Smooth muscle cell (in vitro differentiated cells): ENCODE data around the gene CLPTM1L. TPM values are rescaled to one million over a fixed set of nuclear protein-coding genes. Genes with fewer than 3 reads are reported as not detected.

ENCODE experiments used
- DNase-seq: peaks from one replicate; lab custom pipeline; 2025; ENCODE audit not compliant: unreplicated experiment; lab: John Stamatoyannopoulos, UW
- H2AFZ ChIP-seq: fragments of 200-600 bp; sonication (generic); 2 replicates; pipeline ENCODE4 v1.6.0; 2016; ENCODE audit warnings: antibody characterized with exemption, low read depth, mild to moderate bottlenecking
- H3F3A ChIP-seq: fragments of 200-600 bp; sonication (generic); 2 replicates; pipeline ENCODE4 v1.6.0; 2017; ENCODE audit warnings: antibody characterized with exemption, low read depth
- H3K27ac ChIP-seq: fragments of 200-600 bp; sonication (generic); 2 replicates; pipeline ENCODE4 v1.5.1; 2016; ENCODE audit warnings: low read depth, mild to moderate bottlenecking
- H3K27me3 ChIP-seq: fragments of 200-600 bp; sonication (generic); 2 replicates; pipeline ENCODE4 v1.6.1; 2016; ENCODE audit warnings: low read depth, mild to moderate bottlenecking
- H3K36me3 ChIP-seq: fragments of 200-600 bp; sonication (generic); 2 replicates; pipeline ENCODE4 v1.5.1; 2016; ENCODE audit warnings: low read depth
- H3K4me1 ChIP-seq: fragments of 200-600 bp; sonication (generic); 2 replicates; pipeline ENCODE4 v1.5.1; 2016; ENCODE audit warnings: low read depth
- H3K4me2 ChIP-seq: fragments of 200-600 bp; sonication (generic); 2 replicates; pipeline ENCODE4 v1.6.0; 2016; ENCODE audit warnings: mild to moderate bottlenecking
- H3K4me3 ChIP-seq: fragments of 200-600 bp; sonication (generic); 2 replicates; pipeline ENCODE4 v1.5.1; 2016; ENCODE audit warnings: mild to moderate bottlenecking
- H3K79me2 ChIP-seq: fragments of 200-600 bp; sonication (generic); 2 replicates; pipeline ENCODE4 v1.6.0; 2016; ENCODE audit warnings: low read depth, mild to moderate bottlenecking
- H3K9ac ChIP-seq: fragments of 200-600 bp; sonication (generic); 2 replicates; pipeline ENCODE4 v1.6.0; 2016; ENCODE audit warnings: low read depth
- H3K9me3 ChIP-seq: fragments of 200-600 bp; sonication (generic); replicated peaks from 2 replicates; pipeline ENCODE4 v1.5.1; 2016; ENCODE audit warnings: low read depth
- H4K20me1 ChIP-seq: fragments of 200-600 bp; sonication (generic); 2 replicates; pipeline ENCODE4 v1.6.0; 2016; ENCODE audit warnings: low read depth
- CTCF ChIP-seq: fragments of 200-600 bp; sonication (generic); IDR thresholded peaks from 2 replicates; pipeline ENCODE4 v1.5.1; 2017; ENCODE audit warnings: borderline replicate concordance, mild to moderate bottlenecking, antibody characterized with exemption; ENCODE audit not compliant: insufficient read depth, poor library complexity, severe bottlenecking
- WGBS: methylation state at CpG from one replicate; pipeline ENCODE4 v1.1.7; 2016; ENCODE audit warnings: low lambda C conversion rate; 5-methylcytosine and 5-hydroxymethylcytosine counted together
- polyA plus RNA-seq: library from polyadenylated mRNA; unstranded; fragments of >200 nt; fragmentation: Nextera tagmentation; extraction: Ambion mirVana; gene quantifications from 2 replicates; pipeline ENCODE4 v1.2.1, GENCODE V29; 2016
- total RNA-seq: library from RNA; depleted of rRNA; stranded (reverse); fragments of >200 nt; gene quantifications from 2 replicates; pipeline ENCODE4 v1.2.3, GENCODE V29; 2014

Gene CLPTM1L
- total and polyA plus RNA-seq, 2 experiments from 2014 or later: 125 to 127 TPM

- H2AFZ ChIP-seq: no peak overlapping the region
- H4K20me1 ChIP-seq: no peaks in the 10 kb centered on the region
- H3F3A ChIP-seq: no peaks in the 10 kb centered on the region
- 82% methylated on average over 17 of the region's 17 CpGs for WGBS
- H3K36me3 ChIP-seq: peaks cover 5% of the 10 kb centered on the region
- no peak overlapping the region for H3K4me2 ChIP-seq
- H3K4me3 ChIP-seq: no peak overlapping the region
- no peak for TF ChIP-seq CTCF
- H3K79me2 ChIP-seq: no peaks in the 10 kb centered on the region
- H3K9ac ChIP-seq: no peak overlapping the region
- H3K27me3 ChIP-seq: no peaks in the 10 kb centered on the region
- H3K9me3 ChIP-seq: no peaks in the 10 kb centered on the region
- H3K27ac ChIP-seq: no peak overlapping the region
- no peak for DNase-seq
- H3K4me1 ChIP-seq: no peaks in the 10 kb centered on the region
These were observed 28.1 kb downstream of the CLPTM1L start for GRCh38 chr5:1316588-1317340.

GRCh38 chr5:1315709-1316587, 29.0 kb downstream of the CLPTM1L start:
- peaks cover 5% of the 10 kb centered on the region for H3K36me3 ChIP-seq
- WGBS: 64% methylated on average over 33 of the region's 33 CpGs
- H3F3A ChIP-seq: no peaks in the 10 kb centered on the region
- H2AFZ ChIP-seq: no peak overlapping the region
- H3K27me3 ChIP-seq: no peaks in the 10 kb centered on the region
- H3K79me2 ChIP-seq: no peaks in the 10 kb centered on the region
- no peaks in the 10 kb centered on the region for H4K20me1 ChIP-seq
- H3K27ac ChIP-seq: no peak overlapping the region
- H3K4me2 ChIP-seq: no peak overlapping the region
- H3K9ac ChIP-seq: no peak overlapping the region
- no peak for TF ChIP-seq CTCF
- no peak for DNase-seq
- H3K4me3 ChIP-seq: no peak overlapping the region
- H3K9me3 ChIP-seq: no peaks in the 10 kb centered on the region
- no peaks in the 10 kb centered on the region for H3K4me1 ChIP-seq

GRCh38 chr5:1315018-1315708, 29.7 kb downstream of the CLPTM1L start:
- no peak overlapping the region for H3K4me2 ChIP-seq
- H3K4me3 ChIP-seq: no peak overlapping the region
- DNase-seq: no peak
- TF ChIP-seq CTCF: no peak
- no peak overlapping the region for H2AFZ ChIP-seq
- no peak overlapping the region for H3K27ac ChIP-seq
- H3K27me3 ChIP-seq: no peaks in the 10 kb centered on the region
- H3K79me2 ChIP-seq: no peaks in the 10 kb centered on the region
- no peak overlapping the region for H3K9ac ChIP-seq
- no peaks in the 10 kb centered on the region for H4K20me1 ChIP-seq
- no peaks in the 10 kb centered on the region for H3F3A ChIP-seq
- H3K4me1 ChIP-seq: no peaks in the 10 kb centered on the region
- H3K36me3 ChIP-seq: peaks cover 5% of the 10 kb centered on the region
- WGBS: 91% methylated on average over 13 of the region's 13 CpGs
- H3K9me3 ChIP-seq: no peaks in the 10 kb centered on the region
